Hepatic stellate cell (primary cell): ENCODE results near the gene CIAPIN1.
"Not testable (repeated sequence)": the region's sequence is repeated elsewhere in the genome, so short reads cannot be mapped to it uniquely, and the experiment has no call there.

Experiments
- DNase-seq: peaks from one replicate; pipeline ENCODE4 v3.0.0; 2011; ENCODE audit warnings: low spot score

CIAPIN1 gene

GRCh38 chr16:57440551-57440950 is 6.6 kb downstream of the CIAPIN1 start:
- not testable (repeated sequence) for DNase-seq

GRCh38 chr16:57439947-57440346 is 7.2 kb downstream of the CIAPIN1 start:
- DNase-seq: not testable (repeated sequence)

- no peak for DNase-seq
These were observed 11.3 kb downstream of the CIAPIN1 start for GRCh38 chr16:57435838-57436237.

GRCh38 chr16:57434003-57434402 is 13.2 kb downstream of the CIAPIN1 start:
- no peak for DNase-seq

GRCh38 chr16:57432989-57433388 is 14.2 kb downstream of the CIAPIN1 start:
- no peak for DNase-seq

GRCh38 chr16:57432505-57432904 is 14.7 kb downstream of the CIAPIN1 start:
- no peak for DNase-seq

- DNase-seq: no peak
These were observed 16.2 kb downstream of the CIAPIN1 start for GRCh38 chr16:57430955-57431354.

- DNase-seq: no peak
These were observed 19.4 kb downstream of the CIAPIN1 start for GRCh38 chr16:57427824-57428223.

- DNase-seq: no peak
These were observed 19.9 kb downstream of the CIAPIN1 start for GRCh38 chr16:57427307-57427706.

- no peak for DNase-seq
These were observed 20.8 kb downstream of the CIAPIN1 start for GRCh38 chr16:57426356-57426755.

GRCh38 chr16:57424583-57424982 is 22.6 kb downstream of the CIAPIN1 start:
- DNase-seq: no peak

GRCh38 chr16:57423152-57423551 is 24.0 kb downstream of the CIAPIN1 start:
- no peak for DNase-seq

GRCh38 chr16:57422026-57422944 is 24.9 kb downstream of the CIAPIN1 start:
- DNase-seq: peak; percentile 71

- DNase-seq: no peak
These were observed 27.7 kb downstream of the CIAPIN1 start for GRCh38 chr16:57419506-57419905.

- DNase-seq: no peak
These were observed 31.1 kb downstream of the CIAPIN1 start for GRCh38 chr16:57416084-57416483.

- DNase-seq: no peak
These were observed 33.5 kb downstream of the CIAPIN1 start for GRCh38 chr16:57413733-57414132.

GRCh38 chr16:57413301-57413730 is 33.9 kb downstream of the CIAPIN1 start:
- DNase-seq: no peak

GRCh38 chr16:57412584-57412983 is 34.6 kb downstream of the CIAPIN1 start:
- no peak for DNase-seq

GRCh38 chr16:57411362-57411976 is 35.7 kb downstream of the CIAPIN1 start:
- no peak for DNase-seq

- DNase-seq: no peak
These were observed 37.2 kb downstream of the CIAPIN1 start for GRCh38 chr16:57409870-57410587.

GRCh38 chr16:57409065-57409464 is 38.1 kb downstream of the CIAPIN1 start:
- no peak for DNase-seq

- no peak for DNase-seq
These were observed 39.4 kb downstream of the CIAPIN1 start for GRCh38 chr16:57407521-57408353.
